Upper lobe of left lung (tissue), 6 donors: ENCODE data around the gene CREB3L2. TPM values are rescaled to one million over a fixed set of nuclear protein-coding genes. Genes with fewer than 3 reads are reported as not detected.
A peak's percentile ranks its signal among the peaks of the same experiment; 100 is the strongest.

Experiments
- ATAC-seq, 2 donors: fragments of 200-7000 bp; cut with Tn5 transposase; one replicate each; pipeline ENCODE4 v1.9.1; 2022; ENCODE audit warnings: mild to moderate bottlenecking in 2 of 2, moderate library complexity in 2 of 2; ENCODE audit not compliant: low FRiP score in 2 of 2
- DNase-seq, 2 donors: peaks; one replicate each; pipeline ENCODE4 v3.0.0-alpha.2; 2019 to 2020
- H3K27ac ChIP-seq, 4 donors: fragments of 200-600 bp; sonication (generic); one replicate each; pipeline ENCODE4 v1.5.1; 2016 to 2019
- H3K27me3 ChIP-seq, 4 donors: fragments of 200-600 bp; sonication (generic); one replicate each; pipeline ENCODE4 v1.5.1; 2017 to 2019
- H3K36me3 ChIP-seq, 4 donors: fragments of 200-600 bp; sonication (generic); one replicate each; pipeline ENCODE4 v1.5.1; 2016 to 2019
- H3K4me1 ChIP-seq, 4 donors: fragments of 200-600 bp; sonication (generic); one replicate each; pipeline ENCODE4 v1.5.1; 2018 to 2019
- H3K4me3 ChIP-seq, 4 donors: fragments of 200-600 bp; sonication (generic); one replicate each; pipeline ENCODE4 v1.5.1; 2017 to 2019; ENCODE audit warnings: mild to moderate bottlenecking in 2 of 4, moderate library complexity in 1 of 4
- H3K9me3 ChIP-seq, 4 donors: fragments of 200-600 bp; sonication (generic); one replicate each; pipeline ENCODE4 v1.5.1; 2018 to 2019
- CTCF ChIP-seq, 6 experiments: fragments of 450-650 bp in 4 of 6; fragments of 200-600 bp in 2 of 6; sonication (generic) in 2 of 6; IDR thresholded peaks; one replicate each; pipeline ENCODE4 v1.5.1; 2016 to 2019; ENCODE audit warnings: antibody characterized with exemption in 6 of 6
- EP300 ChIP-seq, 4 donors: sonication (generic); formaldehyde crosslinking; IDR thresholded peaks; one replicate each; pipeline ENCODE4 v1.5.1; 2017; ENCODE audit warnings: antibody characterized with exemption in 4 of 4, control low read depth in 2 of 4
- POLR2A ChIP-seq, 4 donors: fragments of 450-650 bp; IDR thresholded peaks; one replicate each; pipeline ENCODE4 v1.5.1; 2016 to 2017; ENCODE audit warnings: antibody characterized with exemption in 4 of 4, mild to moderate bottlenecking in 2 of 4
- POLR2AphosphoS5 ChIP-seq, 2 donors: sonication (generic); formaldehyde crosslinking; IDR thresholded peaks; one replicate each; pipeline ENCODE4 v1.5.1; 2017; ENCODE audit warnings: antibody characterized with exemption in 2 of 2
- WGBS, 2 donors: methylation state at CpG; one replicate each; pipeline ENCODE4 v1.1.5; 2017 to 2018; 5-methylcytosine and 5-hydroxymethylcytosine counted together
- total RNA-seq, 6 donors: library from RNA; depleted of rRNA in 4 of 6; stranded (reverse); fragments of >200 nt in 4 of 6; gene quantifications; one replicate each; pipeline versions ENCODE4 v1.1.0 to v1.2.1, GENCODE V29; 2016 to 2021
- donor health status: DM: no; HTN: no; CAD: no; lungs with moderate emphysema.
- donor health status: DM: no; HTN: yes; CAD: no; lungs with severe emphysema.

The CREB3L2 gene
- total RNA-seq, 6 donors from 2014 or later = 26.9 to 73.5 (median 34.2) TPM

- H3K27ac ChIP-seq = peak overlapping the region in 1 of 4 donors; percentile 4
- H3K4me3 ChIP-seq = no peak overlapping the region
- WGBS, 2 donors = 60 to 67% methylated on average over 3 of the region's 3 CpGs
- peaks cover 0 to 4% (median 2%) of the 10 kb centered on the region in 4 donors for H3K4me1 ChIP-seq
- no peak for ATAC-seq
- H3K27me3 ChIP-seq = no peaks in the 10 kb centered on the region
- no peaks in the 10 kb centered on the region for H3K9me3 ChIP-seq
- DNase-seq = no peak
- no peak for TF ChIP-seq POLR2AphosphoS5 (IDR thresholded peaks at IDR 0.05)
- TF ChIP-seq EP300 (IDR thresholded peaks at IDR 0.05) = no peak
- no peak for TF ChIP-seq CTCF (IDR thresholded peaks at IDR 0.05)
- TF ChIP-seq POLR2A (IDR thresholded peaks at IDR 0.05) = no peak
- peaks cover under 1 to 44% (median 22%) of the 10 kb centered on the region in 4 donors for H3K36me3 ChIP-seq
These were observed 111.4 kb downstream of the CREB3L2 start for GRCh38 chr7:137890449-137890921.

- Histone ChIP-seq H3K9me3 (no peaks in the 10 kb centered on the region), H3K4me1 (peaks cover 0 to 4% (median 2%) of the 10 kb centered on the region in 4 donors), H3K27me3 (no peaks in the 10 kb centered on the region), H3K4me3 (no peak overlapping the region), H3K27ac (no peak overlapping the region), H3K36me3 (peaks cover 12 to 43% (median 24%) of the 10 kb centered on the region in 4 donors)
- WGBS, 2 donors = 73 to 81% methylated on average over 2 of the region's 2 CpGs
- DNase-seq = no peak
- no peak for ATAC-seq
- TF ChIP-seq CTCF (IDR thresholded peaks at IDR 0.05) (no peak), POLR2A (IDR thresholded peaks at IDR 0.05) (no peak), EP300 (IDR thresholded peaks at IDR 0.05) (no peak), POLR2AphosphoS5 (IDR thresholded peaks at IDR 0.05) (no peak)
These were observed 113.6 kb downstream of the CREB3L2 start for GRCh38 chr7:137888241-137888640.

GRCh38 chr7:137886746-137887145 is 115.1 kb downstream of the CREB3L2 start:
- TF ChIP-seq POLR2A (IDR thresholded peaks at IDR 0.05) = no peak
- no peak for TF ChIP-seq EP300 (IDR thresholded peaks at IDR 0.05)
- no peak for TF ChIP-seq POLR2AphosphoS5 (IDR thresholded peaks at IDR 0.05)
- TF ChIP-seq CTCF (IDR thresholded peaks at IDR 0.05) = no peak
- DNase-seq (no peak), ATAC-seq (no peak)
- peaks cover 0 to 3% (median 0%) of the 10 kb centered on the region in 4 donors for H3K9me3 ChIP-seq
- H3K27me3 ChIP-seq = no peaks in the 10 kb centered on the region
- H3K4me3 ChIP-seq = no peak overlapping the region
- H3K36me3 ChIP-seq = peaks cover 22 to 52% (median 33%) of the 10 kb centered on the region in 4 donors
- peaks cover 0 to 4% (median 2%) of the 10 kb centered on the region in 4 donors for H3K4me1 ChIP-seq
- no peak overlapping the region for H3K27ac ChIP-seq
- WGBS, 2 donors = 68 to 85% methylated on average over 2 of the region's 2 CpGs

- no peak for DNase-seq
- ATAC-seq = no peak
- WGBS, 2 donors = 83 to 84% methylated on average over 3 of the region's 3 CpGs
- peaks cover 0 to 4% (median 2%) of the 10 kb centered on the region in 4 donors for H3K4me1 ChIP-seq
- peaks cover 0 to 5% (median 0%) of the 10 kb centered on the region in 4 donors for H3K9me3 ChIP-seq
- no peaks in the 10 kb centered on the region for H3K27me3 ChIP-seq
- no peak overlapping the region for H3K27ac ChIP-seq
- TF ChIP-seq CTCF (IDR thresholded peaks at IDR 0.05) (no peak), EP300 (IDR thresholded peaks at IDR 0.05) (no peak), POLR2A (IDR thresholded peaks at IDR 0.05) (no peak), POLR2AphosphoS5 (IDR thresholded peaks at IDR 0.05) (no peak)
- H3K36me3 ChIP-seq = peaks cover 27 to 57% (median 37%) of the 10 kb centered on the region in 4 donors
- H3K4me3 ChIP-seq = no peak overlapping the region
These were observed 115.6 kb downstream of the CREB3L2 start for GRCh38 chr7:137886281-137886680.

GRCh38 chr7:137885678-137886077 is 116.2 kb downstream of the CREB3L2 start:
- H3K4me3 ChIP-seq = no peak overlapping the region
- DNase-seq (no peak), ATAC-seq (no peak)
- 92 to 96% methylated on average over 5 of the region's 5 CpGs for WGBS, 2 donors
- H3K27ac ChIP-seq = no peak overlapping the region
- no peak for TF ChIP-seq CTCF (IDR thresholded peaks at IDR 0.05)
- TF ChIP-seq POLR2AphosphoS5 (IDR thresholded peaks at IDR 0.05) = no peak
- no peak for TF ChIP-seq POLR2A (IDR thresholded peaks at IDR 0.05)
- TF ChIP-seq EP300 (IDR thresholded peaks at IDR 0.05) = no peak
- H3K27me3 ChIP-seq = no peaks in the 10 kb centered on the region
- peaks cover 0 to 5% (median 0%) of the 10 kb centered on the region in 4 donors for H3K9me3 ChIP-seq
- peaks cover 0 to 4% (median 2%) of the 10 kb centered on the region in 4 donors for H3K4me1 ChIP-seq
- H3K36me3 ChIP-seq = peaks cover 30 to 63% (median 43%) of the 10 kb centered on the region in 4 donors
